HepG2 (cell line): ENCODE data around the gene SMIM1. TPM values are rescaled to one million over a fixed set of nuclear protein-coding genes. Genes with fewer than 3 reads are reported as not detected.

ENCODE experiments used
- BCL6 ChIP-seq: IDR thresholded peaks from 2 replicates; pipeline ENCODE4 v1.6.1; 2016; ENCODE audit warnings: missing genetic modification reagents, missing compliant biosample characterization
- MBNL3 ChIP-seq: fragments of 250-450 bp; sonication (Bioruptor Pico); conservative IDR thresholded peaks from 2 replicates; pipeline ENCODE4 v1.8.0; 2022; ENCODE audit warnings: mild to moderate bottlenecking, inconsistent platforms
- MXD4 ChIP-seq: IDR thresholded peaks from 2 replicates; pipeline ENCODE4 v1.6.1; 2016; ENCODE audit warnings: mild to moderate bottlenecking, missing biosample characterization, missing genetic modification reagents
- NFIB ChIP-seq: sonication (generic); formaldehyde crosslinking; IDR thresholded peaks from 2 replicates; pipeline ENCODE4 v1.9.0; 2021; ENCODE audit warnings: missing genetic modification reagents, mild to moderate bottlenecking, borderline replicate concordance
- NFKBIZ ChIP-seq: IDR thresholded peaks from 2 replicates; pipeline ENCODE4 v1.6.1; 2018; ENCODE audit warnings: missing genetic modification reagents, missing compliant biosample characterization
- ONECUT2 ChIP-seq: sonication (generic); formaldehyde crosslinking; IDR thresholded peaks from 2 replicates; pipeline ENCODE4 v1.4.0; 2020; ENCODE audit warnings: missing genetic modification reagents
- PHF8 ChIP-seq: sonication (generic); formaldehyde crosslinking; IDR thresholded peaks from 2 replicates; pipeline ENCODE4 v1.5.0; 2020; ENCODE audit warnings: missing genetic modification reagents
- PPARG ChIP-seq: conservative IDR thresholded peaks from 2 replicates; pipeline ENCODE4 v1.6.1; 2016; ENCODE audit warnings: missing biosample characterization, missing genetic modification reagents
- PRMT3 ChIP-seq: sonication (generic); formaldehyde crosslinking; IDR thresholded peaks from 2 replicates; pipeline ENCODE4 v1.8.1; 2022; ENCODE audit warnings: low read depth, mild to moderate bottlenecking, moderate library complexity, missing genetic modification reagents, borderline replicate concordance
- RXRB ChIP-seq: IDR thresholded peaks from 2 replicates; pipeline ENCODE4 v1.6.1; 2016; ENCODE audit warnings: borderline replicate concordance, missing genetic modification reagents, missing compliant biosample characterization
- SALL1 ChIP-seq: sonication (generic); formaldehyde crosslinking; IDR thresholded peaks from 2 replicates; pipeline ENCODE4 v1.8.0; 2022; ENCODE audit warnings: mild to moderate bottlenecking, missing genetic modification reagents
- SALL2 ChIP-seq: sonication (generic); formaldehyde crosslinking; IDR thresholded peaks from 2 replicates; pipeline ENCODE4 v1.8.1; 2023; ENCODE audit warnings: mild to moderate bottlenecking, missing genetic modification reagents, inconsistent platforms
- SAP130 ChIP-seq: IDR thresholded peaks from 2 replicates; pipeline ENCODE4 v1.6.1; 2016; ENCODE audit warnings: low read depth
- SIX1 ChIP-seq: sonication (generic); formaldehyde crosslinking; IDR thresholded peaks from 2 replicates; pipeline ENCODE4 v1.4.0; 2020; ENCODE audit warnings: missing genetic modification reagents, borderline replicate concordance
- SMYD3 ChIP-seq: sonication (generic); formaldehyde crosslinking; IDR thresholded peaks from 2 replicates; pipeline ENCODE4 v1.8.1; 2023; ENCODE audit warnings: mild to moderate bottlenecking, missing genetic modification reagents
- SPEN ChIP-seq: sonication (generic); formaldehyde crosslinking; IDR thresholded peaks from 2 replicates; pipeline ENCODE4 v1.5.1; 2020; ENCODE audit warnings: low read depth, mild to moderate bottlenecking, missing genetic modification reagents
- XBP1 ChIP-seq: sonication (generic); formaldehyde crosslinking; IDR thresholded peaks from 2 replicates; pipeline ENCODE4 v1.5.0; 2020; ENCODE audit warnings: missing genetic modification reagents
- XRCC5 ChIP-seq: fragments of 200-400 bp; formaldehyde crosslinking; optimal IDR thresholded peaks from 2 replicates; pipeline ENCODE3; 2017; ENCODE audit warnings: mild to moderate bottlenecking, low read length
- ZBTB20 ChIP-seq: sonication (generic); formaldehyde crosslinking; IDR thresholded peaks from 2 replicates; pipeline ENCODE4 v1.8.1; 2023; ENCODE audit warnings: missing genetic modification reagents, low read depth, mild to moderate bottlenecking, borderline replicate concordance
- ZBTB38 ChIP-seq: sonication (generic); formaldehyde crosslinking; IDR thresholded peaks from 2 replicates; pipeline ENCODE4 v1.5.1; 2020; ENCODE audit warnings: mild to moderate bottlenecking, missing genetic modification reagents
- ZFP36L1 ChIP-seq: sonication (generic); formaldehyde crosslinking; IDR thresholded peaks from 2 replicates; pipeline ENCODE4 v1.8.0; 2022; ENCODE audit warnings: mild to moderate bottlenecking, missing genetic modification reagents, moderate library complexity
- ZFP37 ChIP-seq: sonication (generic); formaldehyde crosslinking; IDR thresholded peaks from 2 replicates; pipeline ENCODE4 v1.4.0; 2020; ENCODE audit warnings: missing genetic modification reagents, borderline replicate concordance
- ZNF292 ChIP-seq: sonication (generic); formaldehyde crosslinking; IDR thresholded peaks from 2 replicates; pipeline ENCODE4 v1.8.1; 2022; ENCODE audit warnings: mild to moderate bottlenecking, low read depth, missing genetic modification reagents, borderline replicate concordance
- ZNF382 ChIP-seq: sonication (generic); formaldehyde crosslinking; IDR thresholded peaks from 2 replicates; pipeline ENCODE4 v1.5.0; 2020; ENCODE audit warnings: missing genetic modification reagents, mild to moderate bottlenecking, borderline replicate concordance
- ZNF460 ChIP-seq: sonication (generic); formaldehyde crosslinking; IDR thresholded peaks from 2 replicates; pipeline ENCODE4 v1.5.1; 2020; ENCODE audit warnings: missing genetic modification reagents, mild to moderate bottlenecking, borderline replicate concordance
- ZNF839 ChIP-seq: sonication (generic); formaldehyde crosslinking; IDR thresholded peaks from 2 replicates; pipeline ENCODE4 v1.4.0; 2020; ENCODE audit warnings: missing genetic modification reagents, mild to moderate bottlenecking, borderline replicate concordance
- ZNF879 ChIP-seq: sonication (generic); formaldehyde crosslinking; IDR thresholded peaks from 2 replicates; pipeline ENCODE4 v1.8.1; 2023; ENCODE audit warnings: missing genetic modification reagents
- polyA plus RNA-seq, 8 experiments: library from polyadenylated mRNA; depleted of rRNA in 3 of 8; stranded (reverse) in 7 of 8; unstranded in 1 of 8; fragments of >200 nt; fragmentation: Illumina TruSeq in 4 of 8; extraction: Trizol in 4 of 8; gene quantifications; 2 replicates each; pipeline versions ENCODE4 v1.2.1 to v1.2.3, GENCODE V29; 2011 to 2016; ENCODE audit warnings: low read depth in 4 of 8, missing spikeins in 1 of 8, mixed read lengths in 1 of 8; ENCODE audit not compliant: insufficient read depth in 1 of 8
- total RNA-seq, 5 experiments: library from RNA; depleted of rRNA; stranded (reverse); fragments of >200 nt; fragmentation: Illumina TruSeq; extraction: Trizol; gene quantifications; 2 replicates each; pipeline ENCODE4 v1.2.3, GENCODE V29; 2016; ENCODE audit warnings: low read depth in 1 of 5
- TF ChIP-seq, protein P1 (sequence below): sonication (generic); formaldehyde crosslinking; conservative IDR thresholded peaks from 2 replicates; pipeline ENCODE4 v1.4.0; 2020; ENCODE audit warnings: missing genetic modification reagents
- TF ChIP-seq, protein P2 (sequence below): sonication (generic); formaldehyde crosslinking; IDR thresholded peaks from 2 replicates; pipeline ENCODE4 v1.8.0; 2022; ENCODE audit warnings: mild to moderate bottlenecking, missing genetic modification reagents, borderline replicate concordance

SMIM1 gene
- total and polyA plus RNA-seq, 2 of the 13 experiments (the other 11 are each of a cell fraction or from before 2014, with no cell fraction given) = 12.4 to 56.3 TPM

DNA sequence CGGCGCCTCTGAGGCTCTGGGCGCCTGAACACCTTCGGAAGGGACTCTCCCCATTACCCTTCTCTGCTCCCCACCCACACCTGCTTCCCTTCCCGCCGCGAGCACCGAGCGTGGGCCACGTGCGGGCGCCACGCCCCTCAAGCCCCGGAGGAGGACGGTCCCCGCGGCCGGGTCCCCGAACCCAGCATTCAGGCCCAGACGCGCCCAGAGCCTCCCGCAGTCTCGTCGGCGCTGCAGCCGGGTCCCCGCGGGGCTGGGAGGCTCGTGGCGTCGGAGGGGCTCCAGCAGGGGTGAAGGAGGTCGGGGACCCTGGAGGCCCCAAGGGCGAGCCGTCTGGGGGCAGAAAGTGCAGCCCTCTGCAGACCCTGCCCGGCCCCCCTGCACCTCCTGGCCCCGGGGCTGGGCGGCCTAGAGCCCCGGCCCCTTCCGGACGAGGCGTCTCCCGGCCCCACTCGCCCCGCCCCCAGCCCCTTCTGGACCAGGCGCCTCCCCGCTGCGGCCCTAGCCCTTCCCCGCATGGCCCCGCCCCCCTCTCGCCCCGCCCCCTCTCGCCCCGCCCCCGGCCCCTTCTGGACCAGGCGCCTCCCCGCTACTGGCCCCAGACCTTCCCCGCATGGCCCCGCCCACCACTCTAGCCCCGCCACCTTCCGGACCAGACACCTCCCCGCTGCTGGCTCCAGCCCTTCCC, 378 bp upstream of the SMIM1 start (continued):
- TF ChIP-seq PPARG (CRISPR knock-in tag) (no peak), ONECUT2 (CRISPR knock-in tag) (no peak), ZNF460 (CRISPR knock-in tag) (no peak), PHF8 (CRISPR knock-in tag) (peak; percentile 74; the same call in 1 of the 2 replicates), SIX1 (no peak), NFKBIZ (no peak), XRCC5 (no peak), NFIB (CRISPR knock-in tag) (no peak), ZNF879 (CRISPR knock-in tag) (0 out of 2 replicates have a peak, but pooled peaks have one; percentile 9), RXRB (CRISPR knock-in tag) (no peak), PRMT3 (CRISPR knock-in tag) (no peak), ZNF292 (CRISPR knock-in tag) (peak; percentile 21; the same call in 1 of the 2 replicates), ZFP36L1 (CRISPR knock-in tag) (peak; percentile 19; the same call in 1 of the 2 replicates), ZBTB20 (CRISPR knock-in tag) (no peak), SALL1 (peak; percentile 26), BCL6 (CRISPR knock-in tag) (0 out of 2 replicates have a peak, but pooled peaks have one; percentile 12), ZBTB38 (no peak), MBNL3 (CRISPR knock-in tag) (no peak), XBP1 (CRISPR knock-in tag) (no peak), MXD4 (CRISPR knock-in tag) (peak; percentile 84; the same call in 1 of the 2 replicates), SAP130 (peak; percentile 82), SALL2 (CRISPR knock-in tag) (0 out of 2 replicates have a peak, but pooled peaks have one; percentile 15), ZFP37 (no peak), ZNF839 (CRISPR knock-in tag) (no peak), ZNF382 (CRISPR knock-in tag) (no peak), SPEN (CRISPR knock-in tag) (no peak), SMYD3 (no peak)
- TF ChIP-seq, protein P1, sequence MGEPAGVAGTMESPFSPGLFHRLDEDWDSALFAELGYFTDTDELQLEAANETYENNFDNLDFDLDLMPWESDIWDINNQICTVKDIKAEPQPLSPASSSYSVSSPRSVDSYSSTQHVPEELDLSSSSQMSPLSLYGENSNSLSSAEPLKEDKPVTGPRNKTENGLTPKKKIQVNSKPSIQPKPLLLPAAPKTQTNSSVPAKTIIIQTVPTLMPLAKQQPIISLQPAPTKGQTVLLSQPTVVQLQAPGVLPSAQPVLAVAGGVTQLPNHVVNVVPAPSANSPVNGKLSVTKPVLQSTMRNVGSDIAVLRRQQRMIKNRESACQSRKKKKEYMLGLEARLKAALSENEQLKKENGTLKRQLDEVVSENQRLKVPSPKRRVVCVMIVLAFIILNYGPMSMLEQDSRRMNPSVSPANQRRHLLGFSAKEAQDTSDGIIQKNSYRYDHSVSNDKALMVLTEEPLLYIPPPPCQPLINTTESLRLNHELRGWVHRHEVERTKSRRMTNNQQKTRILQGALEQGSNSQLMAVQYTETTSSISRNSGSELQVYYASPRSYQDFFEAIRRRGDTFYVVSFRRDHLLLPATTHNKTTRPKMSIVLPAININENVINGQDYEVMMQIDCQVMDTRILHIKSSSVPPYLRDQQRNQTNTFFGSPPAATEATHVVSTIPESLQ = no peak
- TF ChIP-seq, protein P2, sequence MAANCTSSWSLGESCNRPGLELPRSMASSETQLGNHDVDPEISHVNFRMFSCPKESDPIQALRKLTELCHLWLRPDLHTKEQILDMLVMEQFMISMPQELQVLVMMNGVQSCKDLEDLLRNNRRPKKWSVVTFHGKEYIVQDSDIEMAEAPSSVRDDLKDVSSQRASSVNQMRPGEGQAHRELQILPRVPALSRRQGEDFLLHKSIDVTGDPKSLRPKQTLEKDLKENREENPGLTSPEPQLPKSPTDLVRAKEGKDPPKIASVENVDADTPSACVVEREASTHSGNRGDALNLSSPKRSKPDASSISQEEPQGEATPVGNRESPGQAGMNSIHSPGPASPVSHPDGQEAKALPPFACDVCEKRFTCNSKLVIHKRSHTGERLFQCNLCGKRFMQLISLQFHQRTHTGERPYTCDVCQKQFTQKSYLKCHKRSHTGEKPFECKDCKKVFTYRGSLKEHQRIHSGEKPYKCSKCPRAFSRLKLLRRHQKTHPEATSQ (CRISPR knock-in tag) = no peak
